Left ventricle myocardium inferior (tissue), 1 donor: ENCODE measurements around the gene TRERF1. TPM values are rescaled to one million over a fixed set of nuclear protein-coding genes. Genes with fewer than 3 reads are reported as not detected.

Source experiments
- DNase-seq: peaks from one replicate; pipeline ENCODE4 v3.0.0-alpha.2; 2020
- H3K27ac ChIP-seq: fragments of 200-600 bp; replicated peaks from 2 replicates; pipeline ENCODE4 v1.8.0; 2021
- H3K27me3 ChIP-seq: fragments of 200-600 bp; 2 replicates; pipeline ENCODE4 v1.8.0; 2021; ENCODE audit warnings: low read depth
- H3K36me3 ChIP-seq: fragments of 200-600 bp; 2 replicates; pipeline ENCODE4 v1.8.0; 2021
- H3K4me1 ChIP-seq: fragments of 200-600 bp; 2 replicates; pipeline ENCODE4 v1.8.0; 2021
- H3K4me3 ChIP-seq: fragments of 200-600 bp; 2 replicates; pipeline ENCODE4 v1.8.0; 2021; ENCODE audit warnings: mild to moderate bottlenecking, moderate library complexity
- H3K9me3 ChIP-seq: fragments of 200-600 bp; replicated peaks from 2 replicates; pipeline ENCODE4 v1.8.0; 2021
- CTCF ChIP-seq: fragments of 200-600 bp; IDR thresholded peaks from 2 replicates; pipeline ENCODE4 v1.8.0; 2021; ENCODE audit warnings: antibody characterized with exemption, mild to moderate bottlenecking, borderline replicate concordance
- intact Hi-C: fragments of 100-400 bp; cut with micrococcal nuclease; formaldehyde crosslinking; loops from one replicate; pipeline ENCODE4 v1.11.0; 2022
- total RNA-seq: library from RNA; stranded (reverse); fragmentation: NEBNext Ultra II Directional; extraction: Animal tissue kit (Norgen Biotek cat#: 25700); gene quantifications from one replicate; pipeline ENCODE4 v1.2.1, GENCODE V29; 2021
- donor health status: DM: no; HTN: yes; CAD: no; lungs with severe emphysema.

The TRERF1 gene
- total RNA-seq, 1 donor from 2014 or later: 1.4 TPM

- Histone ChIP-seq H3K4me3 (no peak overlapping the region), H3K27ac (no peak overlapping the region), H3K9me3 (no peaks in the 10 kb centered on the region), H3K4me1 (peaks cover 24% of the 10 kb centered on the region), H3K27me3 (no peaks in the 10 kb centered on the region), H3K36me3 (peaks cover 7% of the 10 kb centered on the region)
- intact Hi-C loops: no loop called here
- no peak for DNase-seq
- no peak for TF ChIP-seq CTCF
Observed at GRCh38 chr6:42295181-42295580, 156.5 kb downstream of the TRERF1 start.

DNA sequence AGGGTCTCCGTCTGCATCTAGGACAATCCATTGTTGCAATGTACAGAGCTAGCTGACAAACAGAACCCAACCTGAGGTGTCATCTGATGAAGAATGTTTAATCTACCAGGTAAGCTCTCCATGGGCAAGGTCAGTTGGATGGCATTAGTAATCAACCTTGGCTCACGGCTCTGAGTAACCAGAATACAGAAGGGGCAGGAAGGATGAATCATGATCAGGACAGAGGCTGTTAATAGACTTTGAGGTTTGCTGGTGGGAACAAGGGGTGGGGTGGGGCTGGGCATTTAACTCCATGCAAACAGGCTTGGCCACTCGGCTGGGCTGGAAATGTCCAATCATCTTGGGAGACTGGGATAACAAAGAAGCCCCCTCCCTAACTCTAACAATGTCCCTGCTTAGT lies 157.0 kb downstream of the TRERF1 start:
- no peak for TF ChIP-seq CTCF

GRCh38 chr6:42293386-42293977 lies 158.2 kb downstream of the TRERF1 start:
- no peak overlapping the region for H3K27ac ChIP-seq
- intact Hi-C loops: no loop called here
- no peak for TF ChIP-seq CTCF

More for the DNA sequence above, 157.0 kb downstream of the TRERF1 start:
- intact Hi-C loops: no loop called here
- no peak overlapping the region for H3K27ac ChIP-seq
- no peak overlapping the region for H3K4me3 ChIP-seq
- no peaks in the 10 kb centered on the region for H3K27me3 ChIP-seq
- no peak for DNase-seq
- H3K9me3 ChIP-seq: no peaks in the 10 kb centered on the region
- H3K36me3 ChIP-seq: peaks cover 3% of the 10 kb centered on the region
- H3K4me1 ChIP-seq: peaks cover 24% of the 10 kb centered on the region

DNA sequence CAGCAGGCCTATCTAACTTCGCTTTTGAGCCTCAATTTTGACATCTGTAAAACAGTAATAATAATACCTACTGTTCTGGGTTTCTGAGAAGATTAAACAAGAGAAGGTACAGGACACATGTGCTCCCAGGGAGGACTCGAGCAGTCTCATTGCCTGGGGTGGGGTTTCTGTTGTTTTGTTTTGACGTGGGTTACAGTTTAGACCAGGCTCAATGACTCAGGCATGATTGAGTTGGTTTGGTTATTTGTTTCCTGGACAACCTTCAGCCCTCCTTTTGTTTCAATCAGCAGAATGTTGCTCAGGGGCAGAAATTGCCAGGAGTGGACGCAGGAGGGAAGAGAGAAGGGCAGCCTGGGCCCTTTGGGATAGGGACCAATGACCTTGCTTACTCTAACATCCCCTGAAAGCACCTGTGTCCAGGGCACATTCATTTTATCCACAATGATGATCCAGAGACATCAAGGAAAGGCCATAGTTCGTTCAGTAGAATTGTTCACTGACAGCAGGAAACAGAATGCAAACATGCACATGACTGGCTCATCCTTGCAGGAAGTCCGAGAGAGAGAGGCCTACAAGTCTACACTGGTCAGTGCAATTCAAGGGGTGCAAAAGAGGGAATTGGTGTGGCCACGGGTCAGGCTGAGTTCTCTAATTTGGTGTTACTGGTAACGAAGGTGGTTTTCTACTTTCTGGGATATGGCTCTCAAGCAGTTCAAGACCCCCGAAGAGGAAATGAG lies 159.6 kb downstream of the TRERF1 start:
- Histone ChIP-seq H3K36me3 (no peaks in the 10 kb centered on the region), H3K27ac (no peak overlapping the region), H3K27me3 (no peaks in the 10 kb centered on the region), H3K4me3 (no peak overlapping the region), H3K4me1 (peaks cover 23% of the 10 kb centered on the region), H3K9me3 (no peaks in the 10 kb centered on the region)
- TF ChIP-seq CTCF: no peak
- intact Hi-C loops: no loop called here
- DNase-seq: no peak

More at GRCh38 chr6:42293386-42293977, 158.2 kb downstream of the TRERF1 start:
- H3K36me3 ChIP-seq: no peaks in the 10 kb centered on the region
- H3K4me1 ChIP-seq: peaks cover 24% of the 10 kb centered on the region
- H3K4me3 ChIP-seq: no peak overlapping the region
- DNase-seq: no peak
- H3K27me3 ChIP-seq: no peaks in the 10 kb centered on the region
- H3K9me3 ChIP-seq: no peaks in the 10 kb centered on the region

GRCh38 chr6:42287756-42288155 lies 164.0 kb downstream of the TRERF1 start:
- TF ChIP-seq CTCF: no peak
- Histone ChIP-seq H3K27me3 (no peaks in the 10 kb centered on the region), H3K9me3 (peaks cover 6% of the 10 kb centered on the region), H3K4me3 (no peak overlapping the region), H3K36me3 (no peaks in the 10 kb centered on the region), H3K4me1 (no peaks in the 10 kb centered on the region), H3K27ac (no peak overlapping the region)
- DNase-seq: no peak
- intact Hi-C loops: no loop called here
